ENCODE data around the gene EXO1. TPM values are rescaled to one million over a fixed set of nuclear protein-coding genes. Genes with fewer than 3 reads are reported as not detected.
A peak's percentile ranks its signal among the peaks of the same experiment; 100 is the strongest.
"Not testable (repeated sequence)": the region's sequence is repeated elsewhere in the genome, so short reads cannot be mapped to it uniquely, and the experiment has no call there.

EXO1 gene
- total RNA-seq (under 1 TPM in 1 of 2 experiments, not detected in 1; 0.62 TPM), polyA plus RNA-seq (under 1 TPM in 1 of 3 donors, not detected in 2; 0.42 TPM), total RNA-seq (0.67 to 5.5 (median 1.2) reads per million in 6 experiments)

GRCh38 chr1:241847796-241848685 lies at the start of gene EXO1:
TSS of gene EXO1 (plus strand) at chr1:241848204. CDS start at chr1:241850426, 2,222 bp downstream.
- DNase-seq (peak; percentile 76 to 97 (median 88)), ATAC-seq (peak; percentile 97 to 98)
- Mint-ChIP-seq H3K27ac (peak within 1 kb of the TSS; percentile 95 to 100 (median 99)), H3K27me3 (peaks cover 0 to 7% (median 0%) of the 10 kb centered on the region in 5 donors), H3K9me3 (no peaks in the 10 kb centered on the region), H3K36me3 (no peaks in the 10 kb centered on the region), H3K4me1 (peaks cover 6 to 18% (median 17%) of the 10 kb centered on the region in 4 donors), H3K4me3 (peak within 1 kb of the TSS; percentile 96 to 99 (median 98))
- POLR2A ChIA-PET, result interaction anchor here (1.0 to 1.5 kb wide), 2 partner anchors 220 to 1408 kb away, joined by 3 to 4 read pairs; partner anchors contain the start of gene SDCCAG8

- Mint-ChIP-seq H3K4me1 (peaks cover 0 to 1% (median 0%) of the 10 kb centered on the region in 4 donors), H3K9me3 (no peaks in the 10 kb centered on the region), H3K36me3 (no peaks in the 10 kb centered on the region), H3K27ac (no peak overlapping the region), H3K4me3 (no peak overlapping the region), H3K27me3 (peaks cover 0 to 2% (median 0%) of the 10 kb centered on the region in 5 donors)
- no peak for ATAC-seq
- no peak for DNase-seq
- POLR2A ChIA-PET, result no interaction called here
Measured at GRCh38 chr1:241799416-241799815, 48.6 kb upstream of the EXO1 start.

- DNase-seq, result no peak
- no peak for ATAC-seq
- H3K36me3 Mint-ChIP-seq, result no peaks in the 10 kb centered on the region
- H3K27me3 Mint-ChIP-seq, result peaks cover 0 to 2% (median 0%) of the 10 kb centered on the region in 5 donors
- POLR2A ChIA-PET, result no interaction called here
- H3K4me1 Mint-ChIP-seq, result no peaks in the 10 kb centered on the region
- H3K27ac Mint-ChIP-seq, result peak overlapping the region in 1 of 10 donors; percentile 62
- H3K9me3 Mint-ChIP-seq, result no peaks in the 10 kb centered on the region
- no peak overlapping the region for H3K4me3 Mint-ChIP-seq
Measured at GRCh38 chr1:241800640-241801039, 47.4 kb upstream of the EXO1 start.

GRCh38 chr1:241802863-241803262 lies 45.1 kb upstream of the EXO1 start:
- no peak overlapping the region for H3K27ac Mint-ChIP-seq
- H3K27me3 Mint-ChIP-seq, result peaks cover 0 to 2% (median 0%) of the 10 kb centered on the region in 5 donors
- no peak for DNase-seq
- POLR2A ChIA-PET, result no interaction called here
- H3K9me3 Mint-ChIP-seq, result no peaks in the 10 kb centered on the region
- H3K36me3 Mint-ChIP-seq, result no peaks in the 10 kb centered on the region
- peaks cover 0 to 2% (median 0%) of the 10 kb centered on the region in 4 donors for H3K4me1 Mint-ChIP-seq
- no peak overlapping the region for H3K4me3 Mint-ChIP-seq
- ATAC-seq, result no peak

- POLR2A ChIA-PET, H3K27ac Mint-ChIP-seq, H3K27me3 Mint-ChIP-seq, H3K36me3 Mint-ChIP-seq, ATAC-seq, H3K9me3 Mint-ChIP-seq, H3K4me1 Mint-ChIP-seq, DNase-seq, H3K4me3 Mint-ChIP-seq: not testable (repeated sequence)
Measured at GRCh38 chr1:241804706-241805105, 43.3 kb upstream of the EXO1 start.

GRCh38 chr1:241808265-241808664 lies 39.7 kb upstream of the EXO1 start:
- no peak for ATAC-seq
- peaks cover 0 to 3% (median 0%) of the 10 kb centered on the region in 5 donors for H3K27me3 Mint-ChIP-seq
- POLR2A ChIA-PET, result no interaction called here
- no peak for DNase-seq
- H3K36me3 Mint-ChIP-seq, result no peaks in the 10 kb centered on the region
- peaks cover 0 to 2% (median 0%) of the 10 kb centered on the region in 4 donors for H3K4me1 Mint-ChIP-seq
- H3K27ac Mint-ChIP-seq, result no peak overlapping the region
- no peak overlapping the region for H3K4me3 Mint-ChIP-seq
- H3K9me3 Mint-ChIP-seq, result no peaks in the 10 kb centered on the region

- POLR2A ChIA-PET, result no interaction called here
- no peak overlapping the region for H3K4me3 Mint-ChIP-seq
- no peaks in the 10 kb centered on the region for H3K9me3 Mint-ChIP-seq
- H3K4me1 Mint-ChIP-seq, result peaks cover 0 to 2% (median 0%) of the 10 kb centered on the region in 4 donors
- no peak for DNase-seq
- no peak overlapping the region for H3K27ac Mint-ChIP-seq
- no peaks in the 10 kb centered on the region for H3K36me3 Mint-ChIP-seq
- peaks cover 0 to 4% (median 2%) of the 10 kb centered on the region in 5 donors for H3K27me3 Mint-ChIP-seq
- no peak for ATAC-seq
Measured at GRCh38 chr1:241810769-241811405, 37.1 kb upstream of the EXO1 start.

GRCh38 chr1:241813768-241814320 lies 34.2 kb upstream of the EXO1 start:
- Mint-ChIP-seq H3K4me3 (no peak overlapping the region), H3K4me1 (no peaks in the 10 kb centered on the region), H3K36me3 (no peaks in the 10 kb centered on the region), H3K27me3 (peaks cover 0 to 5% (median 2%) of the 10 kb centered on the region in 5 donors), H3K27ac (no peak overlapping the region), H3K9me3 (no peaks in the 10 kb centered on the region)
- POLR2A ChIA-PET, result no interaction called here
- ATAC-seq (no peak), DNase-seq (no peak)

GRCh38 chr1:241816008-241816407 lies 32.0 kb upstream of the EXO1 start:
- Mint-ChIP-seq H3K9me3 (no peaks in the 10 kb centered on the region), H3K4me1 (no peaks in the 10 kb centered on the region), H3K27ac (no peak overlapping the region), H3K27me3 (peaks cover 0 to 4% (median 2%) of the 10 kb centered on the region in 5 donors), H3K4me3 (no peak overlapping the region), H3K36me3 (no peaks in the 10 kb centered on the region)
- POLR2A ChIA-PET, result no interaction called here
- no peak for ATAC-seq
- no peak for DNase-seq

- no peaks in the 10 kb centered on the region for H3K36me3 Mint-ChIP-seq
- no peak overlapping the region for H3K27ac Mint-ChIP-seq
Measured at GRCh38 chr1:241817331-241817792, 30.6 kb upstream of the EXO1 start.

GRCh38 chr1:241817956-241818612 lies 29.9 kb upstream of the EXO1 start:
- H3K4me1 Mint-ChIP-seq, result peaks cover 0 to 2% (median 0%) of the 10 kb centered on the region in 4 donors
- no peaks in the 10 kb centered on the region for H3K36me3 Mint-ChIP-seq
- no peak overlapping the region for H3K27ac Mint-ChIP-seq
- POLR2A ChIA-PET, result interaction anchor here (1.2 kb wide), 1 partner anchor 178 kb away, joined by 3 read pairs; the partner anchor contains the start of genes CHML and OPN3
- H3K27me3 Mint-ChIP-seq, result peaks cover 0 to 4% (median 0%) of the 10 kb centered on the region in 5 donors
- ATAC-seq (no peak), DNase-seq (no peak)
- no peaks in the 10 kb centered on the region for H3K9me3 Mint-ChIP-seq
- H3K4me3 Mint-ChIP-seq, result no peak overlapping the region

More at GRCh38 chr1:241817331-241817792, 30.6 kb upstream of the EXO1 start:
- H3K27me3 Mint-ChIP-seq, result peaks cover 0 to 4% (median 2%) of the 10 kb centered on the region in 5 donors
- H3K4me3 Mint-ChIP-seq, result no peak overlapping the region
- H3K4me1 Mint-ChIP-seq, result peaks cover 0 to 2% (median 0%) of the 10 kb centered on the region in 4 donors
- POLR2A ChIA-PET, result interaction anchor here (1.2 kb wide), 1 partner anchor 177 kb away, joined by 3 read pairs; the partner anchor contains the start of genes CHML and OPN3
- no peaks in the 10 kb centered on the region for H3K9me3 Mint-ChIP-seq
- no peak for ATAC-seq
- no peak for DNase-seq

- no peaks in the 10 kb centered on the region for H3K36me3 Mint-ChIP-seq
- no peaks in the 10 kb centered on the region for H3K9me3 Mint-ChIP-seq
- ATAC-seq (no peak), DNase-seq (no peak)
- H3K4me1 Mint-ChIP-seq, result peaks cover 0 to 2% (median 0%) of the 10 kb centered on the region in 4 donors
- no peak overlapping the region for H3K4me3 Mint-ChIP-seq
- H3K27me3 Mint-ChIP-seq, result peaks cover 0 to 9% (median 0%) of the 10 kb centered on the region in 5 donors
- POLR2A ChIA-PET, result no interaction called here
- no peak overlapping the region for H3K27ac Mint-ChIP-seq
Measured at GRCh38 chr1:241819340-241819866, 28.6 kb upstream of the EXO1 start.

Measured in naive thymus-derived CD8-positive, alpha-beta T cell (primary cell).